UCSD-AML1 (cell line): Measurements from ENCODE around the gene CCL20.
A peak's percentile ranks its signal among the peaks of the same experiment; 100 is the strongest.
"Not testable (repeated sequence)": the region's sequence is repeated elsewhere in the genome, so short reads cannot be mapped to it uniquely, and the experiment has no call there.

ENCODE experiments used
- DNase-seq: peaks from one replicate; lab custom pipeline; 2025; ENCODE audit not compliant: unreplicated experiment; lab: John Stamatoyannopoulos, UW

The CCL20 gene, protein sequence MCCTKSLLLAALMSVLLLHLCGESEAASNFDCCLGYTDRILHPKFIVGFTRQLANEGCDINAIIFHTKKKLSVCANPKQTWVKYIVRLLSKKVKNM

DNA sequence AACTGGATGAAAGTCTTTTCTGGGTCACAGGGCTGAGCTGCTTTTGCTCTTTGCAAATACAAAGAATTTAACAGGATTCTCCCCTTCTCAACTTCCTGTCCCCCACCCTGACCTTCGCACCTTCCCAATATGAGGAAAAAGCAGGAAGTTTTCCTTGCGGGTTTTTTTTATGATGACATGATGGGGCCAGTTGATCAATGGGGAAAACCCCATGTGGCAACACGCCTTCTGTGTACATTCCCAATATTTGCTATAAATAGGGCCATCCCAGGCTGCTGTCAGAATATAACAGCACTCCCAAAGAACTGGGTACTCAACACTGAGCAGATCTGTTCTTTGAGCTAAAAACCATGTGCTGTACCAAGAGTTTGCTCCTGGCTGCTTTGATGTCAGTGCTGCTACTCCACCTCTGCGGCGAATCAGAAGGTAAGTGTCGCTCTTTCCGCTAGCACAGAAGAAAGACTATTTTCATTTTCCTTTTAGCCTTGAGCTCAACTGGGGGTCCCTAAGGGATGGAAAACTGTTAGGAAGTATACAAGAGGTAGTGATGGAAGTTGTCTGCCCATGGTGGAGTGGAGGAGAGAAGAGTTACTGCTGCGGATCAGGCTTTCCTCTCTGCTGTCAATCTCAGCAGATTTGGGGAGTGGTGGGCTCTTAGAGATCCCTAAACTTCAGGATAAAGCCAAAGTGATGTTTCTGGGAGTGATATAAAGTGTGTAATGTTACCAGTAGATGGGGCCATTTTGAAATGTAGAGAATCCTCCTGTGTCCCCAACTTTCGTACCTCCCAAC is at the start of gene CCL20:
Gene CCL20, plus strand, starts transcription at position 281 of the 792 bp plus-strand sequence. Its CDS starts 70 bp downstream, at position 351.
- DNase-seq: no peak

DNA sequence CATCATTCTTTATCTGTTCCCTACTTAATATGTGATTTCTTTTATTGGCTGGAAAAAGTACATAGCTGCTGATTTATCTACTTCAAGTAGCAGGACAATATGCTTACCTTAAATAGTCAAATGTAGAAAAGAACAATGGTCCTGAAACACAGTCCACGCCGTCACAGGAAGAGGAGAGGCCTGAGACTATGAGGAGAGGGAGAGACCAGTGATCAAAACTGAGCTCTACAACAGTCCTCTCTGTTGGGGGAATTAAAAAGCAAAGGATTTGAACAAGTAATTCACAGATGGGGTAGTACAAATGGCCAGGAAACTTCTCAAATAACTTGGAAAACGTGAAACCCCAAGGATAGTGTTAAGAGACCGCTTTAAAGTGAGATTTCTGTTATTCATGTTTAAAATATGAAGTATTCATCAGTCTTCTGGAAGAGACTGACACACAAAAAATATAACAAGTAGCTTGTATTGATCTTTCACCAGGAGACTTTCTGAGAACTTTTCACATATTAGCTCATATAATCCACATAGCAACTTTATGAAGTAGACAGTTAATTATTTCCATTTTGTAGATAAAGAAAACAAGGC is 47.8 kb upstream of the CCL20 start:
- no peak for DNase-seq

DNA sequence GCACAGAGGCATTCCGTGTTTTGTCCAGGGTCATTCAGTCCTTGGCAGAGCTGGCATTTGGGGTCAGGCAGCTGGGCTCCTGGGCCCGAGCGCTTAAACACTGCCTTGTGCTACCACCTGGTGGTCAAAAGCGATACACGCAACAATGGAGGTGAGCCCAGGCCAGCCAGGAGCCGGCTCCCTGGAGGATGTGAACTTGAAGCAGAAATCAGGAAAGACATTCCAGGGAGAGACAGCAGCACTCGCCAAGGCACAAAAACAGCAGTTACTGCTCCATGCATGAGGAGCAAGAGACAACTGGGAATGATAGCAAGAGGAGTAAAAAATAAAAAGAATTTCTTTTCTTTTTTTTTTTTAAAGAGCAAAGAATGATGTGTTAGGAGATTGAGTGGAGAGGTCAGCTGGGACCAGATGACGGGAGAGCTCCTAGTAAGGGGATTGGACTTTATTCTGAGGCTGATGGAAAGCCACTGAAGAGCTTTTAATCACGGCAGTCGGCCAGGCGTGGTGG is 47.2 kb upstream of the CCL20 start:
- DNase-seq: peak; percentile 71

DNA sequence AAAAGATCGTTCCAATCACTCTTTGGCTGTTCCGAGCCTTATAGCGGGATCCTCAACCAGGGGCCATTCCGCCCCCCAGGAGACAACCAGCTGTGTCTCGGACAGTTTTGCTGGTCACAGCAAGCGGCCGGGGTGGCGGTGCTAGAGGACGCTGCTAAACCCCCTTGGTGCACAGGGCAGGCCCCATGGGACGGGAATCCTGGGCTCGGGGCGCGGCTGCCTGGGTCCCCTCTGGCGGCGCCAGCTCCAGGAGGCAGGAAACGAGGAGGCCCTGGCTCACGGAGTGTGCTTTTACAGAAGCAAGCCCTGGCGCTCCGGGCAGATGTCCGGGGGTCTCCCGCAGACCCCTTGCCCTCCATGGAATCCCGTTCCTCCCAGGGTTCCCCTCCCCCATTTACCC is 45.8 kb upstream of the CCL20 start:
- DNase-seq: no peak

DNA sequence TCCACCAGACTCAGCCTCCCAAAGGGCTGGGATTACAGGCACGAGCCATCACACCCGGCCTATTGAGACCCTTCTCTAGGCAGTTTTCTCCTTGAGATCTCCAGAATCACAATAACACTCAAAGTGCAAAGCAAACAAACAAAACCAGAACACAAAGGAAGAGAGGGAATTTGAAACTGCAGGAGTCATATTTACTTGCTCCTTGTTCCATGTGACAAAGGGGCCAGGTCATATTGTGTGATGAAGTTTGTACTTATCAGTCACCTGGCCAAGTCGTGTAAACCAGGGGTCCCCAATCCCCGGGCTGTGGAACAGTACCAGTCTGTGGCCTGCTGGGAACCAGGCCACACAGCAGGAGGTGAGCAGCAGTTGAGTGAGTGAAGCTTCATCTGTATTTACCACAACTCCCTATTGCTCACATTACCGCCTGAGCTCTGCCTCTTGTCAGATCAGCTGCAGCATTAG is 41.4 kb upstream of the CCL20 start:
- no peak for DNase-seq

DNA sequence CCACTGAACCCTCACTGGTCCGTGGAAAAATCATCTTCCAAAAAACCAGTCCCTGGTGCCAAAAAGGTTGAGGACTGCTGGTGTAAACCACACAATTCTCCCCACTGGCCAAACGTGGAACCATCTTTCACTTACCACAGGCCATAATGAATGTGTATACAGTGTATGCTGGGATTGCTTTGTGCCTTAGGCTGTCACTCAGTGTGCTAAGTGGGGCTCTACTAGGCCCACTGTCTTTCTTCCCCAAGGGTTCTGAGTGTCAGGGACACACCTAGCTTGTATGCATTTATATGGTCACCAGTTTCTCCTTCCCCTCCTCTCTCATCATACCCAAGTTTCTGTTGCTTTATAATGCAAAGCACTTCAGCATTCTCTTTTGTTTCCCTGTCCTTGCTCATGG is 40.7 kb upstream of the CCL20 start:
- no peak for DNase-seq

DNA sequence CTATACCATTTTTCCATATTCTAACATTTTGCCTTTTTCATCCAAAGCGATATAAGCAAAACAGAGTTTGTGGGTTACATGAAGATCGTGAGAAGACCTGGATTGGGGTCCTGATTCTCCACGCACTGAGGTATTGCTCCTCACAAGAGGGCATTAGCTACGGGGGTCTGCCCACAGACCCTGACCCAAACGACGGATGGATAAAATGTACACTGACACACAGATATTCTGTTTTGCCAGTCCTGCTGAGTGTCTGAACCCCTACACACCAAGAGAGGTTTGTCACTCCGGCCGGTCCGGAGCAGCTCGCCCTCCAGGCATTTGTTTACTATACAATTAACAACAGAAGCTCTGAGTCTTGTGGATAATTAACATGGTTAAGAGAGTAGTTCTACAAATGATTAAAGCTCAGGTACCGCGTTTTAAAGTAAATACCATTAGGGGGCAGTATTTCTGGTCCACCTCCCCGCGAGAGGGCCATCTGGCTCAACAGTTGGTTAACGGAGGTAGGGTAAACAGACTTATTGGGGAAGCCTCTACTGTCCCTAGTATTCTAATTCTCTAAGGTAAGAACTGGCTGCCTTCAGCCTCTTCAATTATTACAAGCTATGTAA is 39.5 kb upstream of the CCL20 start:
- no peak for DNase-seq

DNA sequence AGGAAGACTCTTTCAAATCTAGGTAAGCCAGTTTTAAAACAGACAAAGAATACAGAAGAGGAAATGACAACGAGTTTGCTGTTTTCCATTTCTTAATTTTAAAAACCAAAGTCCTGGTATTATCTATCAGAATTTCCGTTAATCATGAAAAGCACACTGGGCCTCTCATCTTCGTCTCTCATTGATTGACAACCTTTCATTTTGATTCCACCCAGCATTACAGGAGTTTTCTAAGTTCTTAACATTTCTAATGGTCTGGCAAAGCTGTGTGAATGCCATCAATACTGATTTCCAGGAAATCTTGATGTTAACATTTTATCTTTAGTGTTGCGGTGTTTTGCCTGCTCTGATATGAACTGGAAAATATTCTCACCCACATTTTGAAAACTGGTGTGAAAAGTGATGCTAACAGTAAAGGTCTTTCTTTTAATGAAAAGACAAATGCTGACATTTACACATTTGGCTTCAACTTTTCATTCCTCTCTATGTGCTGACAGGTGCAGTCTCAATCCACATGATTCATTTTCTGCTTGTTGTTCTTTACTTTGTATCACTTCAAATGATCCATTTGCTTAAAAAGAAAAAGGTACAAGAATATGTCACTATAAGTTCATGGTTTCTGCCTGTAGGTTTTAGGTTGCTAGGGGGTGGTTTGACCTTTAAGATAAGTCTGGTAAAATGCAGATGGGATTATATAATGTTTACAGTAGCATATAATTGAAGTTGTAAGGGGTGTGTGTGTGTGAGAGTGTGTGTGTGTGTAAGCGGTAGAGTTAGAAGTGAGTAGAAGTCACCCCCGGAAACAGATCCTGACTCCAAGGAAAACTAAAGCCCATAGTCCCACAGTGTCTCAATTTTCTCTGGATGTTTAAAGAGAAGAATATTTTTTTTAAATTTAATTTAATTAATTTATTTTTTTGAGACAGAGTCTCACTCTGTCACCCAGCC is 38.5 kb upstream of the CCL20 start:
- no peak for DNase-seq

DNA sequence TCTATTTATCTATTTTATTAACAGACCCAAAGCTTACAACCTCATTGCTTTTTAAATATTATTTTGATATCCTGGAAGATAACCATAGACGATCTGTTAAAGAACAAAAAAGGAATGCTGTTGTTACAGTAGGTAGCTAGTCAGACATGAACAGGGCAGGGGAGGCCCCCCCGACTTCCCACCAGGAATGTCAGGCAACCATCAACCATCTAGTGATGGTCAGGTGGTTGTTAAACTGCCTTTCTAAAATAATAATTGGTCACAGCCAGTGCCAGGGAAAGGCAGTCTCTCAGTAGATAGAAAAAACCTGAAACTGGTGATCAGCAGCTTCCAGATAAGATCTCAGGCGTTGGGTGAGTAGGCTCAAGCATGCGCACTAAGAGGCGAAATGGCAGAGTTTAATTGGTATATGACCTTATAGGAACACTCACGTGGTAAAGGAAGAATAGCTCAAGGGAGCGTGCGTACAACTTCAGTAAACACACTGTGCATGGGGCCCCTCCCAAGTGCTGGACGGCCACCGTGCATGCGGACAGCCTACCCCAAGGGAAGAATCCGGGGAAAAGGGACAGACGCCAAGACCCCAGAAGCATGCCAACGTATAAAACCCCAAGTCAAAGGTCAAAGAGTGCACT is 32.5 kb upstream of the CCL20 start:
- no peak for DNase-seq

DNA sequence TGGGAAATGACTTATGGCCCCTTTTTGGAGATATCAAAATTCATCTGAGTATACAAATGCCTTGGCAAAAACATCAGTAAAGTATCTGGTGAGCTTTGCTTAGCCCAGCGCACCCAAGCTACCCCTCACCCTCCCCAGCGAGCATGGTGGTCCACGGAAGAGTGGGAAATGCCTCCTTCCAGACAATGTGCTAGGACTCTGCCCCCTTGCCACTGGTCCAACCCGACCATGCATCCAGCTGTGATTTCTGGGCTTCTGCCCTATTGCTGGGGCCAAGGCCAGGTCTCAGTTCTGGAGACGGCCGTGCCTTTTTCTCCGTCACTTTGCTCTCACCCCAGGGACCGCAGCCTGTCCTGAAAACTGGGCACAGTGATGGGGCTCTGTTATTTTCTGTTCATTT is 31.8 kb upstream of the CCL20 start:
- no peak for DNase-seq

DNA sequence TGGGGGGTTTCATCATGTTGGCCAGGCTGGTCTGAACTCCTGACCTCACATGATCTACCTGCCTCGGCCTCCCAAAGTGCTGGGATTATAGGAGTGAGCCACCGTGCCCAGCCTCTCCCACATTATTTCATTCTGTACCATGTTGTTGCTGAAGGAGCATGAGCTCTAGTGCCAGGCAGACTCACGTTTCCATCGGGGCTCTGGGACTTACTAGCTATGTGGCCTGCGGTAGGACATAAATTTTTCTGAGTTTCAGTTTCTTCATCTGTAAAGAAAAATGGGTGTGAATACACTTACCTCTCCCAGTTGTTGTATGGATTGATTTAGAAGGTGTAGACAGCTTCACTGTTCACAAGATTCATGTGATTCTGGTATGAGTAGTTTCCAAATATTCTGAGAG is 30.8 kb upstream of the CCL20 start:
- no peak for DNase-seq

DNA sequence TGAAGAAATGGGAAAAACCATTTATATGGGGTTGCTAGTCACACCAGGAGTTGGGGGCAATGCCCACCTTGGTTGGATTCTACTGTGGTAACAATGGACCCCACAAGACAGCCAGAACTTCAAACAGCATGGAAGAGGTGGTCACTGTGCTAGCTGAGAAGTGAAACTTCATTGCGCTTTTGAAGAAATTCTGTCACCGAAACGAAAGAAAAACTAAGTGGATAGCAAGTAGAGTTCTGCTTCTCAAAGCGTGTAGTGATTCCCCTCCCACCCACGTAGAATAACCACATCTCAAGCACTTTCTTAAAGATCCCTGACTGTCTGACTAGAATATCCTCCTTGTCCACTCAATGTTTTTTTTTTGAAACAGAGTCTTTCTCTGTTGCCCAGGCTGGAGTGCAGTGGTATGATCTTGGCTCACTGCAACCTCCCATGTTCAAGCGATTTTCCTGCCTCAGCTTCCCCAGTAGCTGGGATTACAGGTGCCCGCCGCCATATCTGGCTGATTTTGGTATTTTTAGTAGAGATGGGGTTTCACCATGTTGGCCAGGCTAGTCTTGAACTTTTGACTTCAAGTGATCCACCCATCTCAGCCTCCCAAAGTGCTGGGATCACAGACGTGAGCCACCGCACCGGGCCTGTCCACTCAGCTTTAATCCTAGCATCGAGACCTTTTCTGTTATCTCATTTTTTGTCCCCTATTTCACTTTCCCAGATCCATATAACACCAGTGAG is 30.1 kb upstream of the CCL20 start:
- DNase-seq: no peak

DNA sequence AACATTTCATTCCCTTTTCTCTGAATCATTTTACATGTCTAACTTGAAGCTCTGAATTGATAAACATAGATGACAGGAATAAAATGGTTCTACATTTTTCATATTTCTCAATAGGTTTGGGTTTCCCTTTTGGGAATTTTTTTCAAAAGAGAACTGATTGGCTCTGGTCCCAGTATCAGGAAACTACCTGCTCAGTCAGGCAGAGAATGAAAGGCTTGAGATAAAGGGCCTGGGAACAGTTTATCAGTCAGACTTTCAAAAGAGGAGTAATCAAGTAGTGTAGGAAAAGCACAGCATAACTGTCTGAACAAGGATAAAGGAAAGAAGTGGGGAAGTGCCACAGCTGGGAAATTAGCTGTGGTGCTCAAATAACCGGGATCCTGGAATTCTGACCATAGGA is 28.3 kb upstream of the CCL20 start:
- DNase-seq: no peak

DNA sequence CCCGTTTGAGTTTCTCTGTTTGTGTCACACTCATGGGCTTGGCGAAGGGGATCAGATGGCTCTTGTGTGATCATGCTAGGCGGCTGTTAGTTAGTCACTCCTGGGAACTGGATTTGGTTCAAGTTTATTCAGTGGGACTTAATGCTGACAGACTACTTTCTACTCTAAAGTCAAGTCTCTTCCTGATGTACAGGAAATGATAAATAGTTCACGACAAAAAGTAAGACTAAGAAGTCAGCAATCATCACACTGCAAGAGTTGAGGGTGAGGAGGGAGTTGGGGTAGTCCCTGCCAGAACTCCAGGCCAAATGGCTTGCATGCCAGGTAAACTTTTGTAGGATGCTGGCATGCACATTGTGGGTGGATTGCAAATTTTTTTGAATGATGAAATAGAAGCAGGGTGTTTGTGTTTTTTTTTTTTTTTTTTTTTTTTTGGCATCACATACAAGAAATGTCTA is 25.1 kb upstream of the CCL20 start:
- no peak for DNase-seq

DNA sequence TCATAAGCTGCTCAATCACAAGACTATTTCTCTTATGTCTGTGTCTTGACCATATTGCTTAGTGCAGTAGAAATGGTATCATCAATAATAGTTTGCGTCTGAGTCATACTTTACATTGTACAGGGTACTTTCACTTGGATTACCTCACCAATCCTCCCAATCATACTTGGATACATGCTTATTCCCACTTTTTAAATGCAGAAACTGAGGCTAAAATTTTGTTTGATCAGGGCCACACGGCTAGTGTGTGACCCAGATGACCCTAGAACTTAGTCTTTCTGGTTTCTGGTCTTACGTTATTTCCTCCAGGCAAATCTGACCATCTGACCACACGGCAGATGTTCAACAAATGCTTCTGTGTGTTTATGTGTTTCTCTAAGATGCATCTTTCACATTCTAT is 23.8 kb upstream of the CCL20 start:
- DNase-seq: no peak

DNA sequence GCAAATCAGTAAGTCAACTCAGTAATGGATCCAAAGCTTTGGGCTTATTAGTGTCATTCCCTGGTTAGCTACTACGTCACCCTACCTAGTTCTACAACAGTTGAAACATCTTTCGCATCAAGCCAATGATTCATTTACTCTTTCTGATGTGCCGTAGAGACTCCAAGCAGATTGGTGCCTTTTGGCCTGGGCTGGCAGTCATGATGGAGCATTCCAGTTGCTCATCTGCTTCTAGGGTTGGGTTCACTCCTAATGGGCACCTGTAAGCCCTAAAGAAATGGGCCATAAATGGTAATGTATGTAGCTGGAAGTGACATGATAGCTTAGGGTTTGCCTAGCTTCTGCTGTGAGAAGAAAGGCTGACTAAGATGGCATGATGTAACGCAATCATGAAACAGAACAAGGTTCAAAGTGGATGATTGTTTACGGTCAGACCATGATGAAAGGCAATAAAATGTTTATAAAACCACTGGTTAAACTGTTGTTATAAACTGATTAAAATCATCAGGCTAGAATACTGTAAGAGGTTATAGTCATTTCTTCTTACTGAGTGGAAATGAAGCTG is 20.4 kb upstream of the CCL20 start:
- DNase-seq: no peak

DNA sequence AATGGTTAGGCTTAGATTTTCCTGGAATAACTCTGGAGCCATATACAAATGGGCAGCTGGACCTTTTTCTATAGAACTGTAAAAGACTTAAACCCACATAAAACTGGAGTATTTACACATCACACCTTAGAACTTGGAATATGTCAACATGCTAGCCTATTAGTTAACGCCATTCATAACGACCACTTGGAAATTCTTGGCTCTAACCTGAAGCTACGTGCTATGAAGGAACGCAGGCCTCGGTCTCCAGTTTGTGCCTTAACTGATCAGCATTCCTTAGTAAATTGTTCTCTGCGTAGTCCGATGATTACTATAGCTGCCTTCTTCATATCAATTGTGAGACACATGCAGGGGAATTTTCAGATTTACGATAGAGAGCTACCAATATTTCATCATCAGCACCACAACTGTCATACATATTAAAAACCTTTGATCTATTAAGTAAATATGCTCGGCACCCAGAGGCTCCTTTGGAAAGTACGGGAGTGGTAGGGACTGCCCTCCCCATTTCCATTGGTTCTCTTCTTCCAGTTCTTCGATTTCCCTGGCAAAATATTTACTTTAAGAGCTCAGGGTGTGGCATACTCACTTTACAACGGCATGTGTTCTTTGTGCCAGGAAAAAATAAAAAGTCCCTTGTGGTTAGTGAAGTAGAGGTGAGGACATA is 17.5 kb upstream of the CCL20 start:
- DNase-seq: no peak

DNA sequence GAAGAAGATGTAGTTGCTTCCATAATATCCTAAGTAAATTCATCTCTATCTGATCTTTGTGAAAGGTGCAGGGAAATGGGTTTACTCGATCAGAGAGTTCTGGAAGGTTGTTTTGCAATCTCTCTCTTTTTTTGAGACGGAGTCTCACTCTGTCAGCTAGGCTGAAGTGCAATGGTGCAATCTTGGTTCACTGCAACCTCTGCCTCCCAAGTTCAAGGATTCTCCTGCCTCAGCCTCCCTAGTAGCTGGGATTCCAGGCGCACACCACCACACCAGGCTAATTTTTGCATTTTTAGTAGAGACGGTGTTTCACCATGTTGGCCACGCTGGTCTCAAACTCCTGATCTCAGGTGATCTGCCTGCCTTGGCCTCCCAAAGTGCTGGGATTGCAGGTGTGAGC is 16.9 kb upstream of the CCL20 start:
- not testable (repeated sequence) for DNase-seq

DNA sequence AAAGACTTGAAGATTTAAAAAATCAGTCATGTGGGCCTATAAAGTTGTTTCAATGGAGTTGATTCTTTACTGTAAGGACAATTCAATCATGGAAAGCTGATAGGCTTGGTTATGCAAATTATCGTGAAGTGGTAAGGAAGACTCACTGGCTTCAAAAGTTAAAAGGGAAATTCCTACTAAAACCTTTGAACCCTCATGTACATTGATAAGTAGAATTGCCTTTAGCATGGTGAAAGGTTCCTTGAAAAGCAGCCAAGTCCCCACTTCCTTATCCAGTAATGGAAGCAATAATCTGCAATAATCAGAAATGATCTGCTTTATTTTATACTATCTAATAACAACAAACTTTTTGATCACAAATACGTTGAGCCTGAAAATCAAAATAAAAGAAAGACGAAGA is 14.4 kb upstream of the CCL20 start:
- DNase-seq: no peak
